Measurements from ENCODE around the gene MCM3AP. TPM values are rescaled to one million over a fixed set of nuclear protein-coding genes. Genes with fewer than 3 reads are reported as not detected.

Gene MCM3AP
- total RNA-seq, 2 experiments from 2014 or later = 94.3 to 96.5 TPM

GRCh38 chr21:46269466-46269865 is 15.9 kb downstream of the MCM3AP start:
- Histone ChIP-seq H3K4me1 (ENCODE audit: insufficient read depth, low read length) (peaks cover 4% of the 10 kb centered on the region), H3K4me3 (ENCODE audit: low read length) (no peak overlapping the region), H3K27ac (ENCODE audit: low read depth in 1 of 2, low read length in 2 of 2) (no peak overlapping the region), H3K27me3 (ENCODE audit: control insufficient read depth in 1 of 2, insufficient read depth in 2 of 2, low read length in 2 of 2) (no peaks in the 10 kb centered on the region), H3K9me3 (ENCODE audit: control insufficient read depth in 1 of 2, insufficient read depth in 1 of 2, low read length in 2 of 2) (no peaks in the 10 kb centered on the region), H3K36me3 (ENCODE audit: insufficient read depth, low read length) (peaks cover 93% of the 10 kb centered on the region)
- DNase-seq (no peak), ATAC-seq (ENCODE audit: poor library complexity) (no peak)
- Mint-ChIP-seq H3K27ac (no peak overlapping the region), H3K27me3 (no peaks in the 10 kb centered on the region), H3K4me3 (no peak overlapping the region), H3K9me3 (no peaks in the 10 kb centered on the region), H3K36me3 (ENCODE audit: low read depth) (peaks cover 81% of the 10 kb centered on the region), H3K4me1 (ENCODE audit: low read depth) (no peaks in the 10 kb centered on the region)
- intact Hi-C loops (cut with DNase I, micrococcal nuclease) = no loop called here
- no peak for TF ChIP-seq CTCF (IDR thresholded peaks at IDR 0.05)
- CTCF ChIA-PET = no interaction called here
- POLR2A ChIA-PET = no interaction called here

- intact Hi-C loops (cut with DNase I, micrococcal nuclease) = no loop called here
- Histone ChIP-seq H3K9me3 (ENCODE audit: control insufficient read depth in 1 of 2, insufficient read depth in 1 of 2, low read length in 2 of 2) (no peaks in the 10 kb centered on the region), H3K36me3 (ENCODE audit: insufficient read depth, low read length) (peaks cover 93% of the 10 kb centered on the region), H3K27me3 (ENCODE audit: control insufficient read depth in 1 of 2, insufficient read depth in 2 of 2, low read length in 2 of 2) (no peaks in the 10 kb centered on the region), H3K4me1 (ENCODE audit: insufficient read depth, low read length) (peaks cover 4% of the 10 kb centered on the region), H3K4me3 (ENCODE audit: low read length) (no peak overlapping the region), H3K27ac (ENCODE audit: low read depth in 1 of 2, low read length in 2 of 2) (no peak overlapping the region)
- CTCF ChIA-PET = no interaction called here
- Mint-ChIP-seq H3K4me1 (ENCODE audit: low read depth) (no peaks in the 10 kb centered on the region), H3K9me3 (no peaks in the 10 kb centered on the region), H3K36me3 (ENCODE audit: low read depth) (peaks cover 80% of the 10 kb centered on the region), H3K27me3 (no peaks in the 10 kb centered on the region), H3K4me3 (no peak overlapping the region), H3K27ac (no peak overlapping the region)
- no peak for TF ChIP-seq CTCF (IDR thresholded peaks at IDR 0.05)
- no peak for ATAC-seq (ENCODE audit: poor library complexity)
- POLR2A ChIA-PET = no interaction called here
- DNase-seq = no peak
Measured at GRCh38 chr21:46268371-46268770, 17.0 kb downstream of the MCM3AP start.

- ATAC-seq (ENCODE audit: poor library complexity) (no peak), DNase-seq (no peak)
- Histone ChIP-seq H3K4me1 (ENCODE audit: insufficient read depth, low read length) (peaks cover 4% of the 10 kb centered on the region), H3K27me3 (ENCODE audit: control insufficient read depth in 1 of 2, insufficient read depth in 2 of 2, low read length in 2 of 2) (no peaks in the 10 kb centered on the region), H3K9me3 (ENCODE audit: control insufficient read depth in 1 of 2, insufficient read depth in 1 of 2, low read length in 2 of 2) (no peaks in the 10 kb centered on the region), H3K27ac (ENCODE audit: low read depth in 1 of 2, low read length in 2 of 2) (no peak overlapping the region), H3K36me3 (ENCODE audit: insufficient read depth, low read length) (peaks cover 85% of the 10 kb centered on the region), H3K4me3 (ENCODE audit: low read length) (no peak overlapping the region)
- no peaks in the 10 kb centered on the region for H3K4me1 Mint-ChIP-seq (ENCODE audit: low read depth)
- TF ChIP-seq CTCF (IDR thresholded peaks at IDR 0.05) = no peak
- no peak overlapping the region for H3K27ac Mint-ChIP-seq
- no peak overlapping the region for H3K4me3 Mint-ChIP-seq
- H3K9me3 Mint-ChIP-seq = no peaks in the 10 kb centered on the region
- intact Hi-C loops (cut with DNase I, micrococcal nuclease) = no loop called here
- H3K27me3 Mint-ChIP-seq = no peaks in the 10 kb centered on the region
- ChIA-PET POLR2A (no interaction called here), CTCF (no interaction called here)
- H3K36me3 Mint-ChIP-seq (ENCODE audit: low read depth) = peaks cover 74% of the 10 kb centered on the region
Measured at GRCh38 chr21:46266946-46267345, 18.5 kb downstream of the MCM3AP start.

Measured in CD4-positive, alpha-beta T cell (primary cell).